Neural cell (in vitro differentiated cells): ENCODE results near the gene PRSS2. TPM values are rescaled to one million over a fixed set of nuclear protein-coding genes. Genes with fewer than 3 reads are reported as not detected.

Experiments used
- H2AFZ ChIP-seq: fragments of 200-600, 300-800 bp; sonication (generic), shearing (Covaris generic); 2 replicates; pipeline ENCODE4 v1.6.0; 2014; ENCODE audit warnings: low read depth, mild to moderate bottlenecking, antibody characterized with exemption, low read length, moderate library complexity
- H3F3A ChIP-seq: fragments of 200-600 bp; shearing (Covaris generic); 2 replicates; pipeline ENCODE4 v1.6.1; 2016; ENCODE audit warnings: mild to moderate bottlenecking, moderate library complexity, mixed read lengths, antibody characterized with exemption, low read length; ENCODE audit not compliant: insufficient read depth, poor library complexity, severe bottlenecking
- H3K27ac ChIP-seq: fragments of 200-600, 300-800 bp; sonication (generic), shearing (Covaris generic); 2 replicates; pipeline ENCODE4 v1.5.1; 2014; ENCODE audit warnings: mild to moderate bottlenecking, low read length, moderate library complexity
- H3K27me3 ChIP-seq: fragments of 300-800, 200-600 bp; sonication (generic), shearing (Covaris generic); 2 replicates; pipeline ENCODE4 v1.6.0; 2014; ENCODE audit warnings: mild to moderate bottlenecking, low read depth, low read length, moderate library complexity; ENCODE audit not compliant: insufficient read depth
- H3K36me3 ChIP-seq: fragments of 300-800, 200-600 bp; sonication (generic), shearing (Covaris generic); 2 replicates; pipeline ENCODE4 v1.5.1; 2014; ENCODE audit warnings: mild to moderate bottlenecking, antibody characterized with exemption, low read length, moderate library complexity; ENCODE audit not compliant: insufficient read depth
- H3K4me2 ChIP-seq: fragments of 300-800, 200-600 bp; sonication (generic), shearing (Covaris generic); 2 replicates; pipeline ENCODE4 v1.6.0; 2014; ENCODE audit warnings: mild to moderate bottlenecking, low read length
- H3K4me3 ChIP-seq: fragments of 300-800, 200-600 bp; sonication (generic), shearing (Covaris generic); 2 replicates; pipeline ENCODE4 v1.5.1; 2014; ENCODE audit warnings: mild to moderate bottlenecking, low read length, moderate library complexity
- H3K79me2 ChIP-seq: fragments of 200-600 bp; shearing (Covaris generic); replicated peaks from 2 replicates; pipeline ENCODE4 v1.6.0; 2014; ENCODE audit warnings: mild to moderate bottlenecking, low read length, moderate library complexity; ENCODE audit not compliant: insufficient read depth
- H3K9ac ChIP-seq: fragments of 300-800, 200-600 bp; sonication (generic), shearing (Covaris generic); 2 replicates; pipeline ENCODE4 v1.6.1; 2016; ENCODE audit warnings: mild to moderate bottlenecking, low read length, mixed read lengths
- H3K9me2 ChIP-seq: fragments of 200-600 bp; shearing (Covaris generic); 2 replicates; pipeline ENCODE4 v1.6.1; 2016; ENCODE audit warnings: mild to moderate bottlenecking, low read length, mixed read lengths; ENCODE audit not compliant: insufficient read depth
- H3K9me3 ChIP-seq: fragments of 200-600, 300-800 bp; sonication (generic), shearing (Covaris generic); 2 replicates; pipeline ENCODE4 v1.6.1; 2016; ENCODE audit warnings: mild to moderate bottlenecking, mixed run types, low read length, moderate library complexity, mixed read lengths
- H4K20me1 ChIP-seq: fragments of 200-600 bp; shearing (Covaris generic); 2 replicates; pipeline ENCODE4 v1.6.1; 2016; ENCODE audit warnings: mild to moderate bottlenecking, mixed run types; ENCODE audit not compliant: insufficient read depth
- EP300 ChIP-seq: fragments of 450-650 bp; conservative IDR thresholded peaks from 2 replicates; pipeline ENCODE4 v1.6.1; 2014; ENCODE audit warnings: antibody characterized with exemption, mild to moderate bottlenecking, moderate library complexity; ENCODE audit not compliant: poor library complexity, severe bottlenecking
- EZH2 ChIP-seq: fragments of 200-600, 300-800 bp; shearing (Covaris generic), sonication (generic); IDR thresholded peaks from 2 replicates; pipeline ENCODE4 v1.6.1; 2014; ENCODE audit warnings: antibody characterized with exemption, low read length, borderline replicate concordance, mild to moderate bottlenecking; ENCODE audit not compliant: insufficient read depth, poor library complexity, severe bottlenecking
- MXI1 ChIP-seq: fragments of 450-650 bp; conservative IDR thresholded peaks from 2 replicates; pipeline ENCODE4 v1.6.1; 2014; ENCODE audit warnings: antibody characterized with exemption, mild to moderate bottlenecking; ENCODE audit not compliant: poor library complexity, severe bottlenecking
- POLR2AphosphoS5 ChIP-seq: IDR thresholded peaks from 2 replicates; pipeline ENCODE4 v1.6.1; 2012
- RAD21 ChIP-seq: fragments of 450-650 bp; conservative IDR thresholded peaks from 2 replicates; pipeline ENCODE4 v1.6.1; 2014; ENCODE audit warnings: antibody characterized with exemption, mild to moderate bottlenecking, moderate library complexity
- SMC3 ChIP-seq: fragments of 450-650 bp; conservative IDR thresholded peaks from 2 replicates; pipeline ENCODE4 v1.6.1; 2014; ENCODE audit warnings: antibody characterized with exemption, mild to moderate bottlenecking, moderate library complexity; ENCODE audit not compliant: poor library complexity
- TAF1 ChIP-seq: IDR thresholded peaks from 2 replicates; pipeline ENCODE4 v1.6.1; 2012; ENCODE audit warnings: low read depth
- polyA plus RNA-seq: library from polyadenylated mRNA; depleted of rRNA; stranded (reverse); fragments of >200 nt; gene quantifications from 2 replicates; pipeline ENCODE4 v1.2.3, GENCODE V29; 2014
- TF ChIP-seq, protein P1 (sequence below): fragments of 450-650 bp; IDR thresholded peaks from 2 replicates; pipeline ENCODE4 v1.5.1; 2014; ENCODE audit warnings: antibody characterized with exemption, mild to moderate bottlenecking, moderate library complexity; ENCODE audit not compliant: poor library complexity, severe bottlenecking
- TF ChIP-seq, protein P2 (sequence below): IDR thresholded peaks from 2 replicates; pipeline ENCODE4 v1.6.1; 2012; ENCODE audit warnings: borderline replicate concordance

Gene PRSS2
- polyA plus RNA-seq, 1 donor from 2014 or later = not detected

DNA sequence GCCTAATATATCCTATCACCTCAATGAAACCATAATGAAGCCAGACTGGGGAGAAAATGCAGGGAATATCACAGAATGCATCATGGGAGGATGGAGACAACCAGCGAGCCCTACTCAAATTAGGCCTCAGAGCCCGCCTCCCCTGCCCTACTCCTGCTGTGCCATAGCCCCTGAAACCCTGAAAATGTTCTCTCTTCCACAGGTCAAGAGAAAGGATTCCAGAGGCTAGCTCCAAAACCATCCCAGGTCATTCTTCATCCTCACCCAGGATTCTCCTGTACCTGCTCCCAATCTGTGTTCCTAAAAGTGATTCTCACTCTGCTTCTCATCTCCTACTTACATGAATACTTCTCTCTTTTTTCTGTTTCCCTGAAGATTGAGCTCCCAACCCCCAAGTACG, 31.5 kb downstream of the PRSS2 start:
- Histone ChIP-seq H4K20me1 (no peaks in the 10 kb centered on the region), H3K79me2 (no peaks in the 10 kb centered on the region), H3K36me3 (no peaks in the 10 kb centered on the region), H3K27ac (no peak overlapping the region), H3K4me2 (no peak overlapping the region), H3K9me2 (no peaks in the 10 kb centered on the region), H3K27me3 (peaks cover 28% of the 10 kb centered on the region), H3K4me3 (no peak overlapping the region), H3K9ac (no peak overlapping the region), H3K9me3 (no peaks in the 10 kb centered on the region), H2AFZ (no peak overlapping the region), H3F3A (no peaks in the 10 kb centered on the region)
- TF ChIP-seq EZH2 (no peak), RAD21 (no peak), EP300 (no peak), POLR2AphosphoS5 (no peak), TAF1 (no peak), MXI1 (no peak), SMC3 (no peak)
- TF ChIP-seq, protein P1, sequence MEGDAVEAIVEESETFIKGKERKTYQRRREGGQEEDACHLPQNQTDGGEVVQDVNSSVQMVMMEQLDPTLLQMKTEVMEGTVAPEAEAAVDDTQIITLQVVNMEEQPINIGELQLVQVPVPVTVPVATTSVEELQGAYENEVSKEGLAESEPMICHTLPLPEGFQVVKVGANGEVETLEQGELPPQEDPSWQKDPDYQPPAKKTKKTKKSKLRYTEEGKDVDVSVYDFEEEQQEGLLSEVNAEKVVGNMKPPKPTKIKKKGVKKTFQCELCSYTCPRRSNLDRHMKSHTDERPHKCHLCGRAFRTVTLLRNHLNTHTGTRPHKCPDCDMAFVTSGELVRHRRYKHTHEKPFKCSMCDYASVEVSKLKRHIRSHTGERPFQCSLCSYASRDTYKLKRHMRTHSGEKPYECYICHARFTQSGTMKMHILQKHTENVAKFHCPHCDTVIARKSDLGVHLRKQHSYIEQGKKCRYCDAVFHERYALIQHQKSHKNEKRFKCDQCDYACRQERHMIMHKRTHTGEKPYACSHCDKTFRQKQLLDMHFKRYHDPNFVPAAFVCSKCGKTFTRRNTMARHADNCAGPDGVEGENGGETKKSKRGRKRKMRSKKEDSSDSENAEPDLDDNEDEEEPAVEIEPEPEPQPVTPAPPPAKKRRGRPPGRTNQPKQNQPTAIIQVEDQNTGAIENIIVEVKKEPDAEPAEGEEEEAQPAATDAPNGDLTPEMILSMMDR = no peak
- TF ChIP-seq, protein P2, sequence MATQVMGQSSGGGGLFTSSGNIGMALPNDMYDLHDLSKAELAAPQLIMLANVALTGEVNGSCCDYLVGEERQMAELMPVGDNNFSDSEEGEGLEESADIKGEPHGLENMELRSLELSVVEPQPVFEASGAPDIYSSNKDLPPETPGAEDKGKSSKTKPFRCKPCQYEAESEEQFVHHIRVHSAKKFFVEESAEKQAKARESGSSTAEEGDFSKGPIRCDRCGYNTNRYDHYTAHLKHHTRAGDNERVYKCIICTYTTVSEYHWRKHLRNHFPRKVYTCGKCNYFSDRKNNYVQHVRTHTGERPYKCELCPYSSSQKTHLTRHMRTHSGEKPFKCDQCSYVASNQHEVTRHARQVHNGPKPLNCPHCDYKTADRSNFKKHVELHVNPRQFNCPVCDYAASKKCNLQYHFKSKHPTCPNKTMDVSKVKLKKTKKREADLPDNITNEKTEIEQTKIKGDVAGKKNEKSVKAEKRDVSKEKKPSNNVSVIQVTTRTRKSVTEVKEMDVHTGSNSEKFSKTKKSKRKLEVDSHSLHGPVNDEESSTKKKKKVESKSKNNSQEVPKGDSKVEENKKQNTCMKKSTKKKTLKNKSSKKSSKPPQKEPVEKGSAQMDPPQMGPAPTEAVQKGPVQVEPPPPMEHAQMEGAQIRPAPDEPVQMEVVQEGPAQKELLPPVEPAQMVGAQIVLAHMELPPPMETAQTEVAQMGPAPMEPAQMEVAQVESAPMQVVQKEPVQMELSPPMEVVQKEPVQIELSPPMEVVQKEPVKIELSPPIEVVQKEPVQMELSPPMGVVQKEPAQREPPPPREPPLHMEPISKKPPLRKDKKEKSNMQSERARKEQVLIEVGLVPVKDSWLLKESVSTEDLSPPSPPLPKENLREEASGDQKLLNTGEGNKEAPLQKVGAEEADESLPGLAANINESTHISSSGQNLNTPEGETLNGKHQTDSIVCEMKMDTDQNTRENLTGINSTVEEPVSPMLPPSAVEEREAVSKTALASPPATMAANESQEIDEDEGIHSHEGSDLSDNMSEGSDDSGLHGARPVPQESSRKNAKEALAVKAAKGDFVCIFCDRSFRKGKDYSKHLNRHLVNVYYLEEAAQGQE = no peak

DNA sequence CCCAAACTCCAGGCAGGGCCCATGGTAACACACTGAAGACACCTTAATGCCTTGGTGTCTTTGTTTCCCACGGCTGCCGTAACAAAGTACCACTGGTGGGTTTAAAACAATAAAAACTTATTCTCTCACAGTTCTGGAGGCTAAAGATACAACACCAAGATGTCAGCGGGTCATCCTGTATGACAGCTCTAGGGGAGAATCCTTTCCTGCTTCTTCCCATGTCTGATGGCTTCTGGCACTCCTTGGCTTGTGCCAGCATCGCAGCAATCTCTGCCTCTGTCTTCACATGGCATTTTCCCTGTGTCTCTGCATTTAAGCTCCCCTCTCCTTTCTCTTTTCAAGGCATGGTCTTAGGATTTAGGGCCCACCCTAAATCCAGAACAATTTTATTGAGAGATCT, 33.1 kb downstream of the PRSS2 start:
- no peak overlapping the region for H3K27ac ChIP-seq
- no peaks in the 10 kb centered on the region for H3K9me2 ChIP-seq
- H3K27me3 ChIP-seq = peaks cover 12% of the 10 kb centered on the region
- TF ChIP-seq MXI1 (no peak), POLR2AphosphoS5 (no peak), EZH2 (no peak), SMC3 (no peak), RAD21 (no peak), EP300 (no peak), TAF1 (no peak)
- TF ChIP-seq, protein P2 = no peak
- TF ChIP-seq, protein P1 = no peak
- no peak overlapping the region for H3K4me3 ChIP-seq
- H3K79me2 ChIP-seq = no peaks in the 10 kb centered on the region
- no peaks in the 10 kb centered on the region for H3F3A ChIP-seq
- H3K9ac ChIP-seq = no peak overlapping the region
- no peaks in the 10 kb centered on the region for H3K9me3 ChIP-seq
- H3K36me3 ChIP-seq = no peaks in the 10 kb centered on the region
- H3K4me2 ChIP-seq = no peak overlapping the region
- no peak overlapping the region for H2AFZ ChIP-seq
- no peaks in the 10 kb centered on the region for H4K20me1 ChIP-seq
